Fibroblast of skin of right quadriceps (primary cell): ENCODE results near the gene ZMAT3.

Experiments used
- DNase-seq: peaks from one replicate; pipeline ENCODE4 v3.0.0-alpha.2; 2013

Gene ZMAT3

DNA sequence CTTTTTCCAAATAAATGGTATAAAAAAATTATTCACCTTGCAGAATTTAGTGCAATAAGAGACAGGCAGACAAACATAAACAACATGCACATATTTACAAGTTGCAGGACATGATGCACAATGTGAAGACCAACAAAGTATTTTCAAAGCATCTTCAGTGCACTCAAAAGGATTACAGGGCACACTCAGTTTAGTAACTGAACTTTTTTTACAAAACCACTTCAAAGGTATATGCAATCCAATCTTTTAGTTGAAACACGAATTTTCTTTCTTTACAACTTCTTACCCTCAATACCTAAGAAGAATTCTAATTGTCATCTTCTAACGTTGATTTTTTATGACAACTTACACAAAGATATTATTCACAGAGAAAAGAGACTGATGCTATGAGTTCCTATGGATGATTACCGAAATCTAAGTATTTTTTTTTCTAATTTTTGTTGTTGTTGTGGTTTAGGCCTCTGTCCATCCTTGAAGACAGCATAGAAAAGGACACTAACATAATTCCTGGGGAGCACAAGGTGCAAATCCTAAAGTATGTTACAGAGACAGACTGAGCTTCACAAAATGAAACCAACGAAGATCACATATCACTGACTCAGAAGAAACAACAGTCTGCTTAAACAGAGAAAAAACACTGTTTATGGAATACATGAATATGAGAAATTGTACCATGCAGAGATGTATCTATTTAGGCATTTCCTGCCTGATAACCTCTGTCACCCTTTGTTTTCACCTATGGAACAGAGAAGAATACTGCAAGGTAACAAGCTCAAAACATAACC is 50.3 kb downstream of the ZMAT3 start:
- DNase-seq, result no peak

DNA sequence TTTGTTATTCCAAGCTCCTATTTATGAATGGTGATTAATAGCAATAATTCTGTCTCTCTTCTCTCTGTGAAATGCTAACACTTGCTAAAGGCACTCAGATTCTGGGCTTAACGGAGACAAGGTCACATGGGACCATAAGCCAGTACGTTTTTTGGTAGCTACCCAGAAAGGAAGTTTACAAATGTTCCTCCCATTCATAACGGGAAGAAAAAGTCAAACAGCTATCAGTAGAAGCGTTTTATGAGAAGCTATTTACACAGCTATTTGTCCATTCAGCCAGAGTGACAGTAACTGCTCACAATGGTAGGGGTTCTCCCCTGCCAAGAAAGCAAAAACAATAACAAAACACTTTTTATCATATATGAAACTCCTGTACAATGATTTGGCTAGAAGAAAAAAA is 51.5 kb downstream of the ZMAT3 start:
- no peak for DNase-seq

DNA sequence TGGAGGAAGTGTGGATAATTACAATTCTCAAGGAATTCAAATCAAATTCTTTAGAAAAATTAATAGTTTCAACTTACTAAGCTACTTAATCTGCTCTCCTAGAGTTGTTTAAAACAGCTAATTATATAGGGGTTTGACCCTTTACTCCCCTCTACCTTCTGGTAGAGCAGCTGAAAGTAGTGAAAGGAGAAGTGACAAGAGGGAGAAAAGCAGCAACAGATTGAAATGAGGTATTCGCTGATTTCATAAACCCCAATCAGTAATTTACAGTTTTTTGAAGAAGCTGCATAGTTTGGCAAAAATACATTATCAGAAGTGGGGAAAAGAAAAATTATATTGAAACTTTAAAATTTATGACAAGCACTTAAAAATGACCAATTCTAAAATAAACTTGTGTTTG is 52.8 kb downstream of the ZMAT3 start:
- DNase-seq, result no peak

DNA sequence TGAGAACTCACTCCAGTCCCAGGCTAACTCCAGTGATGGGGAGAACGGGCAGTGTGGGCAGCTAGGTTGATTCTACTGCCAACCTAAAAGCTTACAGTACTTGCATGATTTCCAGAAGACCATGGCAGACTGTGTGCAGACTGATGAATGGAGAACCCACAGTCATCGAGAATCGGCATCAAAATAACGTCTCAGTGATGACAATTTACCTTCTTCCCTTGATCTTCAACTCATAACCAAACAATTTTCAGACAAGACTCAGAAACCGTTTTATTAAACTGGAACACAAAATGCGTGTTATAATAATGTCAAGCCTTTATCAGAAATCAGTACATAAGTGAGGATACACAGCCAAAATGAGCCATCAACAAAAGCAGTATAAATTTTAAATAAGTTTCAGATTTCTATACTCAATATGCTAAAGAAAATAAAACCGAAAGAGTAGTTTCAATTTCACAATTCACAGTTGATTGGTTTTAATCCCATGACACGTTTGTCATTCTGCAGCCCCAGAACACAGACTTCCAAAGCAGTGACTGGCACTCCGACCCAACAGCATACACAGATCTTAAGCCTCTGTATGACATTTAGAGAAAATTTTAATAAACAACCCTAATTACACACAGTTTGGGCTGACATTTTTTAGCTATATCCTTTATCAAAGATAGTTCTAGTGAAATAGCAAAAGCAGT is 54.5 kb downstream of the ZMAT3 start:
- no peak for DNase-seq

DNA sequence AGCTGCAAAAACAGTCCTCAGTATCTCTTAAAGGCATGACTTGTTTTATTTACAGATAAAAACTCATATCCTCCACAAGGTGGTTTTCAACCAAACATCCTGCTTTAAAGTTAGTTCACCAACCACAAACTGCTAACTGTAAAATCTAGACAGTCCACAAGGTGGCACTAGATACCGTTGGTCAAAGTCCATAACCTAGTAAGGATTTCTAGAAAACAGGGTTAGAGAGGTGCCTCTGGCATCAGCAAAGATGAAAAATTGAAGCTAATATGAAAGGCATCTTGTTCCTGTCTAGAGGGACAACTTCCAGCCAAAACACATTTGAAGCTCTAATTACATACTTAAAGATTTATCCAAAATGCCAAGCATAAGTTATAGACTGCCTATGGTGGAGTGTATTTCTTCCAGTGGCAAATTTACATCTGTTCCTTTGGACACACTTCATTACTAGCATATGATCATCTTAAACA is 56.0 kb downstream of the ZMAT3 start:
- peak; percentile 72 for DNase-seq

DNA sequence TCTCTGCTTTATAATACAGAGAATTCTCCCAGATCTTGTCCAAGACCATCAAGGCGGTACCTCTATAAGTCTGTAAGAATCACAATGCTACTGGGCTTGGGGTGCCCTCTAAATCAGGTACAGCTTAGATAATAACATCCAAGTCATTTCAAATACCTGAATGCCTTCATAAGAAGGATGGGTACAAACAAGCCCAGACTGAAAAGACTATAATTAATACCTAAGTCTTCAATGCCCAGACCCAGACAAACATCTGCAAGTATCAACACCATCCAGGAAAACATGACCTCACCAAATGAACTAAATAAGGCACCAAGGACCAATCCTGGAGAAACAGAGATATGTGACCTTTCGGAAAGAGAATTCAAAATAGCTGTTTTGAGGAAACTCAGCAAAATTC is 65.9 kb downstream of the ZMAT3 start:
- DNase-seq, result no peak

DNA sequence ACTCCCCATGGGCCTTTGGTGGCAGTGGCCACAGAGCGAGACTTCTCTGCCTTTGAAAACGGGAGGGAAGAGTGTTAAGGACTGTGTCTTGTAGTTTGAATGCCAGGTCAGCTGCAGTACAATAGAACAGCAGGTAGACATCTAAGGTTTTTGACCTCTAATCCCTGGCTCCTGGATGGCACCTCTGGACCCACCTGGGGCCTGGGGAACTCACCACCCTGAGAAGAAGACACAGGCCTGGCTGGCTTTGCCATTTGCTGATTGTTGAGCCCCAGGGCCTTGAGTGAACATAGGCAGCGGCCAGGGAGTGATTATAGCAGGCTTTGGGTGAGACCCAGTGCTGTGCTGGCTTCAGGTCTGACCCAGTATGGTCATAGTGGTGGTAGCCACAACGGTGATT is 66.4 kb downstream of the ZMAT3 start:
- no peak for DNase-seq

DNA sequence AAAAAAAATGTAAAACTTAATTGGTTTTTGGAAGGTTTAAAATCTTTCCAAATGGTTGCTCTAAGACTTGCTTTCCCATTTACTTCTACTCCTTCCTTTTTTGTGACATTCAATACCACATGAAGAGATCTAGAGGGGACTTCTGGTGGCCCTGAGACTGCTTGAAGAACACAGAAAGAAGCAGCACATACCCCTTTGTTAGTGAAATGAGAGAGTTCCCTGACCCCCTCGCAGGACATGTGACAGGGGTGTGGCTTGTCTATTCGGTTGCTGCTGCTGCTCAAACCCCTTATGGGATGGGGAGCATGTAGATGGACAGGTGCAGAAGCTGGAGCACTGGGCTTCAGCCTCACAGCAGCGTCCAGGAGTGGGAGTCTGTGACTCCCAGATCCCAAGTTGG is 71.0 kb downstream of the ZMAT3 start:
- no peak for DNase-seq

DNA sequence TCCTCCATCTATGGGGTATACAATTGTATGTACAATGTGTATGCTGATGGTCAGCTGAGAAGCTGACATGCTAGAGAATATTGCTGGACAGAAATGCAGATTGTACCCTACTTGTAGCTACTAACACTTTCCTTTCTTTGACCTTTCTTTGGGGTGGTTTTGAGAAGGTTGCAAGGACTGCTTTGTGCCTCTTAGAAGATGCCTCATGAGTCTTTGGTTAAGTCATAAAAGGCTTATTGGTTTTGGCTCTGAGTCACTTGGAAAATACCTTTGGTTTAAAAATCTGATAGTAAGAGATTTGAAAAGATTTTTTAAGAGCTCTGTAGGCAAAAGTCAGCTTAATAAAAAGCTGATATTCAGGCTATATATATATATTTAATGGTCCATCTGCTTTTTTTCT is 71.5 kb downstream of the ZMAT3 start:
- peak; percentile 3 for DNase-seq

DNA sequence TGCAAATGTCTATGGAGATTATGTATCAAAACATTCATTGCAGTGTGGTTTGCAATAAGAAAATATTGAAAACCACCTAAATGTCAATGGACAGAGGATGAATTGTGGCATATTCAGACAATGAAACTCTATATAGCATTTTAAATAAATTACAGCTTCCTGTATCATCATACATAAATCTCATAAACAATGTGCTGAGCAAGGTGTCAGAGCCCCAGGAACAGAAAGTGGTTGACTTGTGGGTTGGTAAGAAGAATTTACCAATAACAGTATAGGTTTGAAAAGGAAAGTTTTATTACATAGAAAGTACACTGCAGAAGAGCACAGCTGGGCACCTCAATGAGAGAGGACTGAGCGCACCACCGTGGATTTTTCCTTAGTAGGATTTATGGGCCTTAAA is 75.2 kb downstream of the ZMAT3 start:
- DNase-seq, result no peak

DNA sequence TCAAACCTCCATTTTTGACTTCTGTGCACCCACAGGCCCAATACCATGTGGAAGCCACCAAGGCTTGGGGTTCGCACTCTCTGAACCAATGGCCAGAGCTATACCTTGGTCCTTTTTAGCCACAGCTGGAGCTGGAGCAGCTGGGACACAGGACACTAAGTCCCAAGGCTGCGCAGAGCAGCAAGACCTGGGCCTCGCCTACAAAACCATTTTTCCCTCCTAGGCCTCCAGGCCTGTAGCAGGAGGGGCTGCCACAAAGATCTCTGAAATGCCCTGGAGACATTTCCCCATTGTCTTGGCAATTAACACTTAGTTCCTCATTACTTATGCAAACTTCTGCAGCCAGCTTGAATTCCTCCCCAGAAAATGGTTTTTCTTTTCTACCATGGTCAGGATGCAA is 81.3 kb downstream of the ZMAT3 start:
- no peak for DNase-seq

DNA sequence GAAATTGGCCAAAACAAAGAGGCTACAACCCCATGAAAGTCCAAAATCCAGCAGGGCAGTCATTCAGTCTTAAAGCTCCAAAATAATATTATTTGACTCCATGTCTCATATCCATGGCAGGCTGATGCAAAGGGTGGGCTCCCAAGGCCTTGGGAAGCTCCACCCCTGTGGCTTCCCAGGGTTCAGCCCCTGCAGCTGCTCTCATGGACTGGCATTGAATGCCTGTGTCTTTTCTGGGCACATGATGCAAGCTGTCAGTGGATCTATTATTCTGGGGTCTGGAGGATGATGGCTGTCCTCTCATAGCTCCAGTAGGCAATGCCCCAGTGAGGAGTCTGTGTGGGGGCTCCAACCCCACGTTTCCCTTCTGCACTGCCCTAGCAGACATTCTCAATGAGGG is 81.8 kb downstream of the ZMAT3 start:
- DNase-seq, result no peak

DNA sequence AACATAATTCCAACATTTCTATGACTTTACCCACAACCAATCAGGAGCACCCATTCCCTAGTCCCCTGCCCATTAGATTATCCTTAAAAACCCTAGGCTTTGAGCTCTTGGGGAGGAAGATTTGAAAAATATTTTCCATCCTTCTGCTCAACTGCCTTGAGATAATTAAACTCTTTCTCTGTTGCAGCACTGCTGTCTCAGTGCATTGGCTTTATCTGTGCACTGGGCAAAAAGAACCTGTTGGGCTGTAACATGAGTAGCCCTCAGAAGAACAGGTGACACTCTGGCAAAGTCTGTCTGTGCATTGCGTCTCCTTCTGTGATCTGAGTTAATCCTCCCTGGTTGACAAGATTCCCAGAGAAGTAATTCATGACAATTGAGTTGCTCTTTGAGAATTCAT is 83.9 kb downstream of the ZMAT3 start:
- DNase-seq, result no peak

DNA sequence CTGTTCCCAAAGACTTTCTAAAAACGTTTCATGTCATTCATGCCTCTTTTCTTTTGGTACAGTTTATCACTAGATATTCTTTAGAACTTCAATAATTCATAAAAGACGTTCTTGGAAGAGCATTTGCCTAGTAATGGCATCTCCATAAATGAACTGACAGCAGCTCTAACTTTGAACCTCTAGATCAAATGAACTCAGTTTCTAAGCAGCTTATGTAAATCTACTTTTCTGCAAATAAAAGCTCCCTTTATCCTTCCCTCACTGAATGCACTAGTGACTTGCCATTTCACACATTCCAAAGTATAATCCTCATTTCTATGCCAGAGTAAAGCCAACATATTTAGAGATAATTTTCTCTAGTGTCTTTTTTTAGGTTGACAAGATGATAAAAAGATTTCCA is 85.2 kb downstream of the ZMAT3 start:
- no peak for DNase-seq

DNA sequence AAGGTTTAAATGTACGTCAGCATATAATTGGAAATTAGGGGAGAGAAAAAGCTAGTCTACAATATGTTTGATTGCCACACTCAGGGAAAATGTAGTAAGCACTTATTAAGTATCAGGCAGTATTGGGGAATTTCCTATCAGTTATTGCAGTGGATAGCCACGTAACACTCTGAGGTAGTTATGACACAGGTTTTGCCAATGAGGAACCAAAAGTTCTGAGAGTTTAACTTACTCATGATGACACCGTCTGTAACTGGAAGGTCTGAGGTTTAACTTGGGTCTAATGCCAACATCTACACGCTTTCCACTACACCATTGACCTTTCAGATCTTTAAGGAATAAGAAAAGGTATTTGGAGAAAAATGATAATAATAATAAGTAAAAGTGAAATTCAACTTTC is 89.5 kb downstream of the ZMAT3 start:
- no peak for DNase-seq

DNA sequence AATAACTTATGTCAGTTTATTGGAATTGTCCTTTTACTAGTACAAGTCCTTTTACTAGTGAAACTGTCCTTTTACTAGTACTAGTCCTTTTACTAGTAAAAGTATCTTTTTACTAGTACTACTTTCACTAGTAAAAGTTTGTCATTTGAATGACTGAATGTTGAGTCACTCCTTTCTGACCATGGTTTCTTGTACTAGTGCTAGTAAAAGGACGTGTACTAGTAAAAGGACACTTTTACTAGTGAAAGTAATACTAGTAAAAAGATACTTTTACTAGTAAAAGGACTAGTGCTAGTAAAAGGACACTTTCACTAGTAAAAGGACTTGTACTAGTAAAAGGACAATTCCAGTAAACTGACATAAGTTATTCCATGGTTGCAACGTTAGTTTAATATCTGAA is 96.3 kb downstream of the ZMAT3 start:
- DNase-seq, result no peak

DNA sequence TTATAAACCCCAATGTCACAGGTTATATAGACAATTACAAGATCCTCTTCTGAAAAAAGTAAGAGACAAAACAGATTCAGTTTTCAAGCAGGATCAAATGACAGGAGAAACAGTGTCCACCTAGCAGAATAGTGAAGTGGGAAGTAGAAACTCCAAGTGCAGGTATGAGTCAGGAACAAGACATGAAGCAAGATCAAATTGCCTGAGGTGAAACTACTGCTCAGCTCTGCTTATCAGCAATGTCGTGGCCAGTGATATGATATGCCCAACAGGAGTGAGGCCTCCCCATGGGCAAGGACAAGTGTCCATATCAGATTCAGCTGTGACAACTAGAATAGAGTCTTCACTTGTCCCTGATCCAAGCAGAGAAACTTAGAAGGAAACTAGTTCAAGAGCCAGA is 100.0 kb downstream of the ZMAT3 start:
- no peak for DNase-seq

DNA sequence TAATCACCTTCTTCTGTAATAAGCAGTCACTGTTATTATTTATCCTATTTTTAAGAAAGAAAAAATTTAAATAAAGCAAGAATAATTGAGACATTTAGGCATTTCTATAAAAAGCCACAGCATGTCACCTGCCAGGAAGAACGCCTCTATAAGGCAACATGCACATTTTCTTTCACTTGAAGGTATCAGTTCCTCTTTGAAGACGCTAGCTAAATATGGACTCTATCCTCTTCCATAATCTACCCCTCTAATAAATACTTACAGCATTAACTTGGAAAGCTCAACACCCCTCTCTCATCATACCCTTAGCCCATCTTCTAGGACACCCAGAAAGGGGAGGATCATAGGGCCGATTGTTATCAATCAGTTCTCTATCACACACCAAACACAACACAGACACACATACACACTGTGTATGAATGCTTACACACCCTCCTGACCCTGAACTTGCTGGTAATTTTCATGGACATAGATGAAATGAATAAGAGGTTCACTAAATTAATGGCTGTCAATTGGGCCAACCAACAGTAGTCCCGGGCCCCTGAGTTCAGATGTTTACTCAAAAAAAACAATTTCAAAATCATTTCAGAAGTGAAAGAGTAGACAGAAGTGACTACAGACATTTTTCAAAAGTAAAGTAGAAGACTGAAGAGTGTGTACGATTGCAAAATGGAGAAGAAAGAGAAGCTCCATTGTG is 102.5 kb downstream of the ZMAT3 start:
- DNase-seq, result no peak
